DOHH2 (cell line): ENCODE data around the gene PPM1J.

Experiments
- H3F3A ChIP-seq: fragments of 200-600 bp; sonication (generic), shearing (Covaris generic); 2 replicates; pipeline ENCODE4 v1.6.0; 2016; ENCODE audit warnings: antibody characterized with exemption, mild to moderate bottlenecking; ENCODE audit not compliant: control insufficient read depth, insufficient read depth
- H3K27ac ChIP-seq: fragments of 200-600 bp; sonication (generic); 2 replicates; pipeline ENCODE4 v1.5.1; 2014; ENCODE audit warnings: low read depth, mild to moderate bottlenecking, low read length, moderate library complexity
- H3K27me3 ChIP-seq: fragments of 200-600 bp; sonication (generic); 2 replicates; pipeline ENCODE4 v1.6.1; 2014; ENCODE audit warnings: mild to moderate bottlenecking, low read length, mixed read lengths; ENCODE audit not compliant: control insufficient read depth
- H3K36me3 ChIP-seq: fragments of 200-600 bp; sonication (generic); 2 replicates; pipeline ENCODE4 v1.6.1; 2014; ENCODE audit warnings: mild to moderate bottlenecking, low read length, moderate library complexity, mixed read lengths; ENCODE audit not compliant: control insufficient read depth
- H3K4me1 ChIP-seq: fragments of 200-600 bp; sonication (generic); 2 replicates; pipeline ENCODE4 v1.6.1; 2014; ENCODE audit warnings: mild to moderate bottlenecking, low read length, mixed read lengths; ENCODE audit not compliant: control insufficient read depth
- H3K4me2 ChIP-seq: fragments of 200-600 bp; sonication (generic); 2 replicates; pipeline ENCODE4 v1.6.0; 2014; ENCODE audit warnings: mild to moderate bottlenecking, low read length, moderate library complexity
- H3K4me3 ChIP-seq: fragments of 200-600 bp; sonication (generic); 2 replicates; pipeline ENCODE4 v1.5.1; 2014; ENCODE audit warnings: mild to moderate bottlenecking, low read length, mixed read lengths
- H3K79me2 ChIP-seq: fragments of 200-600 bp; sonication (generic); 2 replicates; pipeline ENCODE4 v1.6.1; 2014; ENCODE audit warnings: mild to moderate bottlenecking, low read length, mixed read lengths; ENCODE audit not compliant: control insufficient read depth
- H3K9me2 ChIP-seq: fragments of 200-600 bp; sonication (generic); replicated peaks from 2 replicates; pipeline ENCODE4 v1.6.1; 2014; ENCODE audit warnings: mild to moderate bottlenecking, low read length, mixed read lengths; ENCODE audit not compliant: control insufficient read depth
- H3K9me3 ChIP-seq: fragments of 200-600 bp; sonication (generic); 2 replicates; pipeline ENCODE4 v1.6.1; 2014; ENCODE audit warnings: antibody characterized with exemption, low read length, mixed read lengths; ENCODE audit not compliant: control insufficient read depth, insufficient read depth
- H4K20me1 ChIP-seq: fragments of 200-600 bp; sonication (generic); 2 replicates; pipeline ENCODE4 v1.6.0; 2014; ENCODE audit warnings: low read depth, mild to moderate bottlenecking, antibody characterized with exemption, low read length, moderate library complexity; ENCODE audit not compliant: control insufficient read depth, insufficient read depth
- CTCF ChIP-seq: fragments of 200-600 bp; sonication (generic); IDR thresholded peaks from one replicate; pipeline ENCODE4 v1.5.1; 2014; ENCODE audit warnings: antibody characterized with exemption, mild to moderate bottlenecking, low read depth, low read length; ENCODE audit not compliant: poor library complexity, severe bottlenecking
- EZH2phosphoT487 ChIP-seq: fragments of 200-600 bp; sonication (generic); IDR thresholded peaks from 2 replicates; pipeline ENCODE4 v1.6.1; 2017; ENCODE audit warnings: borderline replicate concordance, mild to moderate bottlenecking, antibody characterized with exemption, low read length, moderate library complexity, mixed read lengths

PPM1J gene

GRCh38 chr1:112704934-112705627 is 10.1 kb downstream of the PPM1J start:
- H4K20me1 ChIP-seq: no peaks in the 10 kb centered on the region
- TF ChIP-seq EZH2phosphoT487: no peak
- no peak for TF ChIP-seq CTCF
- H3K79me2 ChIP-seq: no peaks in the 10 kb centered on the region
- H3K36me3 ChIP-seq: no peaks in the 10 kb centered on the region
- H3K4me2 ChIP-seq: peak overlapping the region; percentile 75
- peaks cover 7% of the 10 kb centered on the region for H3K27me3 ChIP-seq
- peak overlapping the region; percentile 56 for H3K27ac ChIP-seq
- no peaks in the 10 kb centered on the region for H3K9me3 ChIP-seq
- peaks cover 50% of the 10 kb centered on the region for H3K4me1 ChIP-seq
- H3K9me2 ChIP-seq: no peaks in the 10 kb centered on the region
- H3F3A ChIP-seq: 0 out of 2 replicates have a peak, but pooled peaks cover 4% of the 10 kb centered on the region
- peak overlapping the region; percentile 62 for H3K4me3 ChIP-seq

- Histone ChIP-seq H3K27ac (peak overlapping the region; percentile 56; the same call in 1 of the 2 replicates), H3K4me2 (peak overlapping the region; percentile 75), H3F3A (0 out of 2 replicates have a peak, but pooled peaks cover 4% of the 10 kb centered on the region), H3K9me2 (no peaks in the 10 kb centered on the region), H3K27me3 (peaks cover 7% of the 10 kb centered on the region), H3K79me2 (no peaks in the 10 kb centered on the region), H3K9me3 (no peaks in the 10 kb centered on the region), H3K36me3 (no peaks in the 10 kb centered on the region), H4K20me1 (no peaks in the 10 kb centered on the region), H3K4me3 (peak overlapping the region; percentile 62), H3K4me1 (peaks cover 56% of the 10 kb centered on the region)
- TF ChIP-seq CTCF (no peak), EZH2phosphoT487 (no peak)
Observed at GRCh38 chr1:112704391-112704933, 10.7 kb downstream of the PPM1J start.

- H3K4me3 ChIP-seq: no peak overlapping the region
- H3K36me3 ChIP-seq: no peaks in the 10 kb centered on the region
- no peak overlapping the region for H3K4me2 ChIP-seq
- 0 out of 2 replicates have a peak, but pooled peaks cover 4% of the 10 kb centered on the region for H3F3A ChIP-seq
- no peaks in the 10 kb centered on the region for H3K79me2 ChIP-seq
- no peaks in the 10 kb centered on the region for H4K20me1 ChIP-seq
- H3K9me3 ChIP-seq: no peaks in the 10 kb centered on the region
- H3K9me2 ChIP-seq: no peaks in the 10 kb centered on the region
- peaks cover 7% of the 10 kb centered on the region for H3K27me3 ChIP-seq
- peaks cover 60% of the 10 kb centered on the region for H3K4me1 ChIP-seq
- H3K27ac ChIP-seq: no peak overlapping the region
- TF ChIP-seq CTCF (no peak), EZH2phosphoT487 (no peak)
Observed at GRCh38 chr1:112703706-112704105, 11.4 kb downstream of the PPM1J start.
